GM10248 (cell line): Measurements from ENCODE around the gene HTRA3.

ENCODE experiments used
- CTCF ChIA-PET: fragments of 300-600 bp; sonication (Branson Sonifier 250); formaldehyde crosslinking; extraction: SDS; loops from one replicate; lab custom pipeline; 2021; ENCODE audit warnings: antibody characterized with exemption; lab: Yijun Ruan, JAX
- POLR2A ChIA-PET: fragments of 350-650 bp; sonication (Branson Sonifier 250); formaldehyde crosslinking; extraction: SDS; loops from one replicate; lab custom pipeline; 2020; ENCODE audit warnings: antibody characterized with exemption; lab: Yijun Ruan, JAX
- DNase-seq: peaks from one replicate; pipeline ENCODE4 v3.0.0; 2012; ENCODE audit errors: extremely low spot score
- CTCF ChIP-seq: IDR thresholded peaks from 2 replicates; pipeline ENCODE4 v1.5.1; 2012; ENCODE audit warnings: mild to moderate bottlenecking, low read depth; ENCODE audit errors: extremely low read depth, missing control alignments, control extremely low read depth

Gene HTRA3

GRCh38 chr4:8324640-8325239, 55.2 kb downstream of the HTRA3 start:
- ChIA-PET CTCF (interaction anchor here (0.9 kb wide), 2 partner anchors 77 to 148 kb away, joined by 3 to 4 read pairs; no protein-coding TSS in a partner anchor), POLR2A (no interaction called here)

DNA sequence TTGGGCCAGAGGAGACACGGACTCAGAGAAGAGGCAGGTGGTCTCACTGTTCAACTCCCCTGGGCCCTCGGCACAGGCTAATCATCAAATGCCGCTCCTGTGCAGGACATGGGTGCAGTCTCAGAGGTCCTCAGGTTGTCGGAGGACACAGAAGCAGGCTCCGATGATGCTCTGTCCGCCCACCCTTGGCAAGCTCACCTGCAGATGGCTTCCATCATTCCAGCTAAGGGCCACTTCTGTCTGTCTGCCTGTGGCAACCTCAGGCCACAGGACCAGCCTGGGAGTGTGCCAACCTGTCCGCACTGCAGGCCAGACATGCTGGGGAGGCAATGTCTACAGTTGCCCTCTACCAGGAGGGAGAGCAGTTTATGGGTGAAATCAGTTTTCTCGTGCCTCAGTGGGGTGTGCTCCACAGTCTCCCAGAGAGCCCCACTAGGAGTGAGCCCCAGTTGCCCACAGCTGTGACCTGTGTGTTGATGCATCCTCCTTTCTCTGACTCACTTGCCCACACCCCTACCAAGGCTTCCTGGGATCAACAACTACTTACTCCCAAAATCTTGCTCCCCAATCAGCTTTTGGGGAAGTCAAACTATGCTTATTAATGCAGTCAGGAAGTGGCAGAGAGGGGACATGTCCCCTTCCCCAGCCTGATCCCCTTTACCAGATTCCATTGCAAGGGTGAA, 55.9 kb downstream of the HTRA3 start:
- DNase-seq = no peak
- ChIA-PET POLR2A (no interaction called here), CTCF (no interaction called here)
- no peak for TF ChIP-seq CTCF

More at GRCh38 chr4:8324640-8325239, 55.2 kb downstream of the HTRA3 start:
- no peak for DNase-seq
- TF ChIP-seq CTCF = no peak

DNA sequence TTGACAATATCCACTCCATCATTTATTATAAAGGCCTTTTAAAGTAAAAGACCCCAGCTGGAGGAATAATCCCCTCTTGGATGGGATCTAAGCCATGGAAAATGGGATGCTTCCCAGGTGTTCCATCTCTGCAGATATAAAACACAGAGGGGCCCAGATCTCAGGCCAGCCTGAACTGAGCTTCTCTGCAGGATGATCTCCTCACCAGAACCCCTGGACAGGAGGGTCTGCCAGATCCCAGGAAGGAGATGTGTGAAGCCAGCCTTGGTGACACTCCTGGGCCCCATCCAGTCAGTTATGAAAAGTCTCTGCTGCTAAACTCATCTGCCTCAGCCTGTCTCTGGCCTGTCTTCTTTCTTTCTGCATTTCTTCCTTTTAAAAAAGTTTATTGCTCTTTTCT, 56.7 kb downstream of the HTRA3 start:
- no peak for DNase-seq
- TF ChIP-seq CTCF = no peak
- POLR2A ChIA-PET = no interaction called here
- CTCF ChIA-PET = no interaction called here

DNA sequence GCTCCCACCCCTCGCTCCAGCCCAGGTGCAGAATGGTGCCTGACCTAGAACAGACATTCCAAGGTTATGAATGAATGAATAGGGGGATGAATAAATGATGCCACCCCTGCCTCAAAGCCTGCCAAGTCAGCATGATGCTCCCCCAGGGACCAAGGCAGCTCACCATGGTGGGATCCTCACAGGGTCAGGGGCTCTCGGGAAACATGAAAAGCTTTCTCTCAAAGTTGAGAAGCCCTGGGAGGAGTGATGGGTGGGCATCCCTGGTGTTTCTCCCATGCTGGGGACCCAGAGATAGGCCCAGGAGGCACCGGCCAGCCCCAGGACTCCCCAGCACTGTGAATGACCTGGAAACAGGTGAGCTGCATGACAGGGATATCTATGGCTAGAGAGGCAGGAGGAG, 58.9 kb downstream of the HTRA3 start:
- no peak for TF ChIP-seq CTCF
- no peak for DNase-seq
- ChIA-PET POLR2A (no interaction called here), CTCF (no interaction called here)

- POLR2A ChIA-PET = no interaction called here
- CTCF ChIA-PET = interaction anchor here (0.7 kb wide), 1 partner anchor 74 kb away, joined by 3 read pairs; no protein-coding TSS in a partner anchor
- DNase-seq = no peak
- TF ChIP-seq CTCF = no peak
Measured at GRCh38 chr4:8328866-8329559, 59.5 kb downstream of the HTRA3 start.

GRCh38 chr4:8329560-8329858, 60.0 kb downstream of the HTRA3 start:
- ChIA-PET CTCF (interaction anchor here (0.7 kb wide), 1 partner anchor 73 kb away, joined by 3 read pairs; no protein-coding TSS in a partner anchor), POLR2A (no interaction called here)
- TF ChIP-seq CTCF = no peak
- DNase-seq = no peak
